IMR-90 (cell line): ENCODE measurements around the gene IPO13. TPM values are rescaled to one million over a fixed set of nuclear protein-coding genes. Genes with fewer than 3 reads are reported as not detected.

ENCODE experiments used
- ATAC-seq: fragments of 200-7000 bp; cut with Tn5 transposase; 2 replicates; pipeline ENCODE4 v1.9.1; 2020; ENCODE audit warnings: low read depth, mild to moderate bottlenecking, moderate library complexity
- BruUV-seq: library from RNA; stranded (reverse); fragments of 400-500 nt; replicated peaks from 2 replicates; lab custom pipeline; 2021; lab: Mats Ljungman, UMichigan
- CTCF ChIA-PET: fragments of 300-600 bp; formaldehyde crosslinking; extraction: SDS; loops from one replicate; lab custom pipeline; 2021; ENCODE audit warnings: antibody characterized with exemption; lab: Yijun Ruan, JAX
- POLR2A ChIA-PET: fragments of 300-600 bp; sonication (Branson Sonifier 250); formaldehyde crosslinking; loops from one replicate; lab custom pipeline; 2022; ENCODE audit warnings: antibody characterized with exemption; ENCODE audit not compliant: unreplicated experiment; lab: Charles Lee
- DNase-seq: peaks from one replicate; pipeline ENCODE4 v3.0.0; 2013
- H2AFZ ChIP-seq: replicated peaks from 2 replicates; pipeline ENCODE3; 2013; ENCODE audit warnings: low read length, mild to moderate bottlenecking; ENCODE audit not compliant: poor library complexity
- H2AK5ac ChIP-seq: 2 replicates; pipeline ENCODE4 v1.6.1; 2013; ENCODE audit warnings: low read depth, low read length, inconsistent platforms
- H2AK9ac ChIP-seq: replicated peaks from 2 replicates; pipeline ENCODE3; 2013; ENCODE audit warnings: mild to moderate bottlenecking, low read depth, low read length, moderate library complexity; ENCODE audit not compliant: poor library complexity
- H2BK120ac ChIP-seq: 2 replicates; pipeline ENCODE4 v1.6.1; 2013; ENCODE audit warnings: low read depth, low read length, inconsistent platforms
- H2BK15ac ChIP-seq: 3 replicates; pipeline ENCODE4 v1.6.1; 2013; ENCODE audit warnings: low read depth, low read length, inconsistent platforms
- H2BK20ac ChIP-seq: 2 replicates; pipeline ENCODE4 v1.6.1; 2013; ENCODE audit warnings: low read depth, mild to moderate bottlenecking, inconsistent platforms, low read length, moderate library complexity
- H2BK5ac ChIP-seq: 2 replicates; pipeline ENCODE4 v1.6.1; 2013; ENCODE audit warnings: mild to moderate bottlenecking, low read depth, low read length, inconsistent platforms; ENCODE audit not compliant: poor library complexity, severe bottlenecking
- H3K14ac ChIP-seq: replicated peaks from 2 replicates; pipeline ENCODE4 v1.6.1; 2013; ENCODE audit warnings: low read depth, low read length, inconsistent platforms
- H3K18ac ChIP-seq: 2 replicates; pipeline ENCODE4 v1.6.1; 2013; ENCODE audit warnings: low read depth, low read length, control low read depth
- H3K23ac ChIP-seq: 2 replicates; pipeline ENCODE4 v1.6.1; 2013; ENCODE audit warnings: low read depth, low read length, inconsistent platforms
- H3K27ac ChIP-seq: 2 replicates; pipeline ENCODE4 v1.5.1; 2013; ENCODE audit warnings: mild to moderate bottlenecking, control low read depth, low read length; ENCODE audit not compliant: insufficient read depth
- H3K27me3 ChIP-seq: 2 replicates; pipeline ENCODE4 v1.6.1; 2013; ENCODE audit warnings: low read length; ENCODE audit not compliant: control insufficient read depth, insufficient read depth
- H3K36me3 ChIP-seq: 2 replicates; pipeline ENCODE4 v1.6.1; 2013; ENCODE audit warnings: low read length, mixed read lengths; ENCODE audit not compliant: control insufficient read depth, insufficient read depth
- H3K4ac ChIP-seq: 2 replicates; pipeline ENCODE4 v1.6.1; 2013; ENCODE audit warnings: low read depth, low read length, inconsistent platforms
- H3K4me1 ChIP-seq: 2 replicates; pipeline ENCODE4 v1.6.1; 2013; ENCODE audit warnings: low read length, mixed read lengths; ENCODE audit not compliant: control insufficient read depth, insufficient read depth
- H3K4me2 ChIP-seq: 2 replicates; pipeline ENCODE4 v1.6.1; 2013; ENCODE audit warnings: low read depth, mild to moderate bottlenecking, control low read depth, low read length, moderate library complexity
- H3K4me3 ChIP-seq: 2 replicates; pipeline ENCODE4 v1.5.1; 2013; ENCODE audit warnings: low read depth, mild to moderate bottlenecking, control low read depth, low read length, moderate library complexity; ENCODE audit not compliant: insufficient read depth
- H3K56ac ChIP-seq: 2 replicates; pipeline ENCODE4 v1.6.1; 2013; ENCODE audit warnings: low read length, inconsistent platforms; ENCODE audit not compliant: insufficient read depth; ENCODE audit errors: extremely low read depth
- H3K79me1 ChIP-seq, 2 experiments: 2 replicates each; pipeline ENCODE4 v1.6.1; 2013; ENCODE audit warnings: low read length in 2 of 2, inconsistent platforms in 1 of 2, low read depth in 1 of 2
- H3K9ac ChIP-seq: 2 replicates; pipeline ENCODE4 v1.6.1; 2013; ENCODE audit warnings: low read depth, low read length, control low read depth
- H3K9me1 ChIP-seq: 2 replicates; pipeline ENCODE4 v1.6.1; 2013; ENCODE audit warnings: low read length, inconsistent platforms; ENCODE audit not compliant: insufficient read depth
- H3K9me3 ChIP-seq: 2 replicates; pipeline ENCODE4 v1.6.1; 2013; ENCODE audit warnings: low read length; ENCODE audit not compliant: control insufficient read depth, insufficient read depth
- H4K20me1 ChIP-seq: 2 replicates; pipeline ENCODE4 v1.6.1; 2013; ENCODE audit warnings: low read length, inconsistent platforms; ENCODE audit not compliant: insufficient read depth
- H4K5ac ChIP-seq: 2 replicates; pipeline ENCODE4 v1.6.1; 2013; ENCODE audit warnings: mild to moderate bottlenecking, low read depth, low read length, control low read depth
- H4K8ac ChIP-seq, 2 experiments: 2 replicates each; pipeline ENCODE4 v1.6.1; 2013; ENCODE audit warnings: low read depth in 2 of 2, low read length in 2 of 2, control low read depth in 1 of 2, inconsistent platforms in 1 of 2
- H4K91ac ChIP-seq: 2 replicates; pipeline ENCODE4 v1.6.1; 2013; ENCODE audit warnings: low read depth, low read length, inconsistent platforms; ENCODE audit not compliant: insufficient read depth
- BHLHE40 ChIP-seq: fragments of 150-350 bp; IDR thresholded peaks from 2 replicates; pipeline ENCODE4 v1.6.1; 2016; ENCODE audit warnings: mild to moderate bottlenecking, low read depth, low read length
- CEBPB ChIP-seq: IDR thresholded peaks from 2 replicates; pipeline ENCODE4 v1.6.1; 2012; ENCODE audit warnings: low read depth, low read length, improper control_type of control experiment
- CHD1 ChIP-seq: IDR thresholded peaks from 2 replicates; pipeline ENCODE4 v1.6.1; 2012; ENCODE audit warnings: low read depth, low read length, improper control_type of control experiment
- ELK1 ChIP-seq: fragments of 150-350 bp; IDR thresholded peaks from 2 replicates; pipeline ENCODE4 v1.6.1; 2016; ENCODE audit warnings: low read depth, mild to moderate bottlenecking, low read length, moderate library complexity, borderline replicate concordance
- MAFK ChIP-seq: IDR thresholded peaks from 2 replicates; pipeline ENCODE4 v1.6.1; 2012; ENCODE audit warnings: low read depth, low read length, improper control_type of control experiment
- MAZ ChIP-seq: IDR thresholded peaks from 2 replicates; pipeline ENCODE4 v1.6.1; 2012; ENCODE audit warnings: low read depth, mild to moderate bottlenecking, low read length, improper control_type of control experiment, moderate library complexity, borderline replicate concordance
- MXI1 ChIP-seq: IDR thresholded peaks from 2 replicates; pipeline ENCODE4 v1.6.1; 2012; ENCODE audit warnings: low read depth, mild to moderate bottlenecking, low read length, moderate library complexity, borderline replicate concordance
- NFE2L2 ChIP-seq: fragments of 150-350 bp; IDR thresholded peaks from 2 replicates; pipeline ENCODE4 v1.6.1; 2016; ENCODE audit warnings: low read depth, mild to moderate bottlenecking, low read length
- POLR2A ChIP-seq: IDR thresholded peaks from 2 replicates; pipeline ENCODE4 v1.6.1; 2012; ENCODE audit warnings: mild to moderate bottlenecking, low read depth, low read length
- RAD21 ChIP-seq: IDR thresholded peaks from 2 replicates; pipeline ENCODE4 v1.6.1; 2012; ENCODE audit warnings: low read length, improper control_type of control experiment
- RCOR1 ChIP-seq: IDR thresholded peaks from 2 replicates; pipeline ENCODE4 v1.6.1; 2012; ENCODE audit warnings: mild to moderate bottlenecking, low read length, improper control_type of control experiment; ENCODE audit not compliant: insufficient replicate concordance
- RFX5 ChIP-seq: IDR thresholded peaks from 2 replicates; pipeline ENCODE4 v1.8.0; 2012; ENCODE audit warnings: low read depth, mild to moderate bottlenecking, low read length, moderate library complexity
- SMC3 ChIP-seq: fragments of 150-350 bp; IDR thresholded peaks from 2 replicates; pipeline ENCODE4 v1.6.1; 2016; ENCODE audit warnings: low read depth, mild to moderate bottlenecking, antibody characterized with exemption, low read length, moderate library complexity
- USF2 ChIP-seq: fragments of 150-350 bp; IDR thresholded peaks from 2 replicates; pipeline ENCODE4 v1.6.1; 2017; ENCODE audit warnings: mild to moderate bottlenecking, antibody characterized with exemption, low read length, low read depth
- WGBS, 2 experiments: methylation state at CpG; one replicate each; pipeline versions ENCODE4 v1.1.5 to v1.1.7; 2013; ENCODE audit warnings: missing lambda C conversion rate in 2 of 2; ENCODE audit not compliant: insufficient read length in 1 of 2; ENCODE audit errors: extremely low coverage in 2 of 2; 5-methylcytosine and 5-hydroxymethylcytosine counted together
- dilution Hi-C: fragments of 300-500 bp; cut with HindIII; formaldehyde crosslinking; loops from one replicate; pipeline ENCODE4 v1.14.3; 2018; ENCODE audit warnings: low sequenced_read_pairs; ENCODE audit not compliant: unreplicated experiment
- in situ Hi-C: fragments of 300-500 bp; cut with MboI; formaldehyde crosslinking; loops from 3 replicates; pipeline ENCODE4 v1.14.3; 2019; ENCODE audit warnings: low sequenced_read_pairs, inconsistent platforms, mixed read lengths
- intact Hi-C: fragments of 100-400 bp; cut with micrococcal nuclease; formaldehyde crosslinking; loops from 2 replicates; pipeline ENCODE4 v1.10.0; 2022
- polyA plus RNA-seq, 3 experiments: library from polyadenylated mRNA; depleted of rRNA; stranded (reverse); fragments of >200 nt; gene quantifications; 2 replicates each; pipeline ENCODE4 v1.2.3, GENCODE V29; 2012; ENCODE audit warnings: low replicate concordance in 1 of 3
- total RNA-seq: library from RNA; depleted of rRNA; stranded (reverse); fragments of >200 nt; gene quantifications from 2 replicates; pipeline ENCODE4 v1.2.3, GENCODE V29; 2012

Gene IPO13
- total and polyA plus RNA-seq, 2 of the 4 experiments (the other 2 are of a cell fraction), result 15.2 to 18.7 TPM

GRCh38 chr1:43983253-43983899, 36.6 kb downstream of the IPO13 start:
- Histone ChIP-seq H3K18ac (no peak overlapping the region), H4K20me1 (peaks cover 44% of the 10 kb centered on the region), H2BK5ac (no peak overlapping the region), H2AK9ac (no peak overlapping the region), H3K4me1 (peaks cover 25% of the 10 kb centered on the region), H3K9me1 (peaks cover 39% of the 10 kb centered on the region), H4K8ac (no peak overlapping the region), H3K4me3 (no peak overlapping the region), H3K14ac (no peak overlapping the region), H3K4ac (no peak overlapping the region), H3K9me3 (no peaks in the 10 kb centered on the region), H2BK15ac (no peak overlapping the region), H3K27me3 (no peaks in the 10 kb centered on the region), H2AK5ac (no peak overlapping the region), H4K5ac (no peak overlapping the region), H2BK120ac (no peak overlapping the region), H3K79me1 (peaks cover 27 to 61% of the 10 kb centered on the region in 2 experiments), H3K56ac (no peak overlapping the region), H2BK20ac (no peak overlapping the region), H3K27ac (no peak overlapping the region), H3K9ac (no peak overlapping the region), H4K91ac (no peak overlapping the region), H3K36me3 (peaks cover 35% of the 10 kb centered on the region), H2AFZ (peak overlapping the region; percentile 32), H3K23ac (0 out of 2 replicates have a peak overlapping the region, but pooled peaks have one; percentile 26), H3K4me2 (no peak overlapping the region)
- intact Hi-C loops, result no loop called here
- TF ChIP-seq POLR2A, result no peak
- TF ChIP-seq BHLHE40, result no peak
- TF ChIP-seq RCOR1, result no peak
- TF ChIP-seq ELK1, result no peak
- TF ChIP-seq SMC3, result no peak
- TF ChIP-seq RAD21, result no peak
- TF ChIP-seq USF2, result no peak
- TF ChIP-seq CHD1, result no peak
- no peak for TF ChIP-seq NFE2L2
- no peak for TF ChIP-seq MAZ
- no peak for TF ChIP-seq MAFK
- no peak for TF ChIP-seq MXI1
- no peak for TF ChIP-seq CEBPB
- no peak for TF ChIP-seq RFX5
- DNase-seq (no peak), ATAC-seq (no peak)
- WGBS, 2 experiments, result 25% methylated on average over 1 of the region's 12 CpGs; no CpG with 5 or more reads in 1 of the 2 experiments
- POLR2A ChIA-PET, result no interaction called here
- dilution Hi-C loops, result no loop called here
- no TSS peak for BruUV-seq
- CTCF ChIA-PET, result no interaction called here
- in situ Hi-C loops, result no loop called here
